Measurements from ENCODE around the gene NDUFS4. TPM values are rescaled to one million over a fixed set of nuclear protein-coding genes. Genes with fewer than 3 reads are reported as not detected.

The NDUFS4 gene
- total RNA-seq, 2 donors from 2014 or later, result 87.3 to 97.2 TPM

- no peaks in the 10 kb centered on the region for H3K36me3 ChIP-seq
- no peak overlapping the region for H3K27ac ChIP-seq
- intact Hi-C loops (cut with DNase I), result no loop called here
- 94% methylated on average over 4 of the region's 4 CpGs for WGBS
- no peaks in the 10 kb centered on the region for H3K27me3 ChIP-seq (replicated peaks; ENCODE audit: insufficient read depth)
- no peak for TF ChIP-seq POLR2A (IDR thresholded peaks at IDR 0.05)
- no peak for TF ChIP-seq CTCF (IDR thresholded peaks at IDR 0.05)
- no peaks in the 10 kb centered on the region for H3K9me3 ChIP-seq
- H3K4me1 ChIP-seq (replicated peaks), result no peaks in the 10 kb centered on the region
- no peak for DNase-seq (ENCODE audit: low spot score)
- H3K4me3 ChIP-seq, result no peak overlapping the region
Observed at GRCh38 chr5:53578854-53579253, 18.4 kb downstream of the NDUFS4 start.

- intact Hi-C loops (cut with DNase I), result no loop called here
- no peaks in the 10 kb centered on the region for H3K27me3 ChIP-seq (replicated peaks; ENCODE audit: insufficient read depth)
- H3K27ac ChIP-seq, result no peak overlapping the region
- no peak overlapping the region for H3K4me3 ChIP-seq
- no peak for DNase-seq (ENCODE audit: low spot score)
- WGBS, result 95% methylated on average over 7 of the region's 7 CpGs
- H3K36me3 ChIP-seq, result no peaks in the 10 kb centered on the region
- H3K4me1 ChIP-seq (replicated peaks), result no peaks in the 10 kb centered on the region
- TF ChIP-seq CTCF (IDR thresholded peaks at IDR 0.05) (no peak), POLR2A (IDR thresholded peaks at IDR 0.05) (no peak), POLR2AphosphoS5 (IDR thresholded peaks at IDR 0.05) (no peak)
- no peaks in the 10 kb centered on the region for H3K9me3 ChIP-seq
Observed at GRCh38 chr5:53580547-53580946, 20.1 kb downstream of the NDUFS4 start.

- WGBS, result 90% methylated on average over 4 of the region's 4 CpGs
Observed at GRCh38 chr5:53582225-53582624, 21.8 kb downstream of the NDUFS4 start.

GRCh38 chr5:53590759-53591158 is 30.3 kb downstream of the NDUFS4 start:
- no peak for DNase-seq (ENCODE audit: low spot score)
- Histone ChIP-seq H3K4me3 (no peak overlapping the region), H3K4me1 (replicated peaks) (no peaks in the 10 kb centered on the region), H3K27ac (no peak overlapping the region), H3K27me3 (replicated peaks; ENCODE audit: insufficient read depth) (no peaks in the 10 kb centered on the region), H3K9me3 (no peaks in the 10 kb centered on the region), H3K36me3 (no peaks in the 10 kb centered on the region)
- intact Hi-C loops (cut with DNase I), result no loop called here
- WGBS, result 90% methylated on average over 1 of the region's 1 CpG
- TF ChIP-seq CTCF (IDR thresholded peaks at IDR 0.05) (no peak), POLR2AphosphoS5 (IDR thresholded peaks at IDR 0.05) (no peak), POLR2A (IDR thresholded peaks at IDR 0.05) (no peak)

More at GRCh38 chr5:53582225-53582624, 21.8 kb downstream of the NDUFS4 start:
- Histone ChIP-seq H3K4me3 (no peak overlapping the region), H3K27ac (no peak overlapping the region), H3K27me3 (replicated peaks; ENCODE audit: insufficient read depth) (no peaks in the 10 kb centered on the region), H3K9me3 (no peaks in the 10 kb centered on the region), H3K36me3 (no peaks in the 10 kb centered on the region), H3K4me1 (replicated peaks) (no peaks in the 10 kb centered on the region)
- TF ChIP-seq POLR2AphosphoS5 (IDR thresholded peaks at IDR 0.05), result no peak
- no peak for TF ChIP-seq POLR2A (IDR thresholded peaks at IDR 0.05)
- TF ChIP-seq CTCF (IDR thresholded peaks at IDR 0.05), result no peak
- intact Hi-C loops (cut with DNase I), result no loop called here
- DNase-seq (ENCODE audit: low spot score), result no peak

- WGBS, result 100% methylated on average over 1 of the region's 1 CpG
- H3K36me3 ChIP-seq, result no peaks in the 10 kb centered on the region
- intact Hi-C loops (cut with DNase I), result no loop called here
- H3K27ac ChIP-seq, result no peak overlapping the region
- H3K4me1 ChIP-seq (replicated peaks), result no peaks in the 10 kb centered on the region
- H3K9me3 ChIP-seq, result no peaks in the 10 kb centered on the region
- no peak overlapping the region for H3K4me3 ChIP-seq
- TF ChIP-seq POLR2AphosphoS5 (IDR thresholded peaks at IDR 0.05) (no peak), POLR2A (IDR thresholded peaks at IDR 0.05) (no peak), CTCF (IDR thresholded peaks at IDR 0.05) (no peak)
- DNase-seq (ENCODE audit: low spot score), result no peak
- H3K27me3 ChIP-seq (replicated peaks; ENCODE audit: insufficient read depth), result no peaks in the 10 kb centered on the region
Observed at GRCh38 chr5:53594419-53594818, 34.0 kb downstream of the NDUFS4 start.

All from prostate gland (tissue), 2 donors.